Measurements from ENCODE around the gene FEM1A. TPM values are rescaled to one million over a fixed set of nuclear protein-coding genes. Genes with fewer than 3 reads are reported as not detected.

Gene FEM1A
- total and polyA plus RNA-seq, 10 of the 15 experiments (the other 5 are each of a cell fraction or from before 2014, with no cell fraction given): 0.27 to 17.4 (median 3.8) TPM

- SMC1A ChIA-PET (ENCODE audit: uncharacterized antibody, unreplicated experiment): no interaction called here
- H3K9ac ChIP-seq (ENCODE audit: control insufficient read depth, insufficient read depth, low read length): no peak overlapping the region
Observed at GRCh38 chr19:4794971-4795370, 3.4 kb downstream of the FEM1A start.

More at GRCh38 chr19:4794971-4795370, 3.4 kb downstream of the FEM1A start:
- Histone ChIP-seq H3K4me3 (no peak overlapping the region), H3K36me3 (ENCODE audit: control insufficient read depth in 2 of 2, insufficient read depth in 2 of 2, low read length in 1 of 2) (peaks cover 0 to 12% of the 10 kb centered on the region in 2 experiments; a peak in 3 of 4 replicates), H2AFZ (ENCODE audit: control insufficient read depth, low read depth, low read length) (no peak overlapping the region), H3K27me3 (replicated peaks in 1 of 2; ENCODE audit: control insufficient read depth in 2 of 2, insufficient read depth in 2 of 2, low read length in 1 of 2) (no peaks in the 10 kb centered on the region), H3K4me1 (ENCODE audit: control insufficient read depth, insufficient read depth, low read length) (peaks cover 22% of the 10 kb centered on the region), H4K20me1 (ENCODE audit: control insufficient read depth, insufficient read depth) (no peaks in the 10 kb centered on the region), H3K27ac (ENCODE audit: control insufficient read depth, insufficient read depth) (no peak overlapping the region), H3K79me2 (ENCODE audit: control insufficient read depth, insufficient read depth, low read length) (peaks cover 38% of the 10 kb centered on the region), H3K9me3 (replicated peaks; ENCODE audit: control insufficient read depth, insufficient read depth, low read length) (no peaks in the 10 kb centered on the region), H3K4me2 (ENCODE audit: control insufficient read depth, insufficient read depth) (peak overlapping the region; percentile 60; the same call in 1 of the 2 replicates)
- TF ChIP-seq, protein P1, sequence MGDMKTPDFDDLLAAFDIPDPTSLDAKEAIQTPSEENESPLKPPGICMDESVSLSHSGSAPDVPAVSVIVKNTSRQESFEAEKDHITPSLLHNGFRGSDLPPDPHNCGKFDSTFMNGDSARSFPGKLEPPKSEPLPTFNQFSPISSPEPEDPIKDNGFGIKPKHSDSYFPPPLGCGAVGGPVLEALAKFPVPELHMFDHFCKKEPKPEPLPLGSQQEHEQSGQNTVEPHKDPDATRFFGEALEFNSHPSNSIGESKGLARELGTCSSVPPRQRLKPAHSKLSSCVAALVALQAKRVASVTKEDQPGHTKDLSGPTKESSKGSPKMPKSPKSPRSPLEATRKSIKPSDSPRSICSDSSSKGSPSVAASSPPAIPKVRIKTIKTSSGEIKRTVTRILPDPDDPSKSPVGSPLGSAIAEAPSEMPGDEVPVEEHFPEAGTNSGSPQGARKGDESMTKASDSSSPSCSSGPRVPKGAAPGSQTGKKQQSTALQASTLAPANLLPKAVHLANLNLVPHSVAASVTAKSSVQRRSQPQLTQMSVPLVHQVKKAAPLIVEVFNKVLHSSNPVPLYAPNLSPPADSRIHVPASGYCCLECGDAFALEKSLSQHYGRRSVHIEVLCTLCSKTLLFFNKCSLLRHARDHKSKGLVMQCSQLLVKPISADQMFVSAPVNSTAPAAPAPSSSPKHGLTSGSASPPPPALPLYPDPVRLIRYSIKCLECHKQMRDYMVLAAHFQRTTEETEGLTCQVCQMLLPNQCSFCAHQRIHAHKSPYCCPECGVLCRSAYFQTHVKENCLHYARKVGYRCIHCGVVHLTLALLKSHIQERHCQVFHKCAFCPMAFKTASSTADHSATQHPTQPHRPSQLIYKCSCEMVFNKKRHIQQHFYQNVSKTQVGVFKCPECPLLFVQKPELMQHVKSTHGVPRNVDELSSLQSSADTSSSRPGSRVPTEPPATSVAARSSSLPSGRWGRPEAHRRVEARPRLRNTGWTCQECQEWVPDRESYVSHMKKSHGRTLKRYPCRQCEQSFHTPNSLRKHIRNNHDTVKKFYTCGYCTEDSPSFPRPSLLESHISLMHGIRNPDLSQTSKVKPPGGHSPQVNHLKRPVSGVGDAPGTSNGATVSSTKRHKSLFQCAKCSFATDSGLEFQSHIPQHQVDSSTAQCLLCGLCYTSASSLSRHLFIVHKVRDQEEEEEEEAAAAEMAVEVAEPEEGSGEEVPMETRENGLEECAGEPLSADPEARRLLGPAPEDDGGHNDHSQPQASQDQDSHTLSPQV (IDR thresholded peaks at IDR 0.05): no peak
- no peak for TF ChIP-seq YY1 (IDR thresholded peaks at IDR 0.05; ENCODE audit: low read depth, low read length)
- no peak for TF ChIP-seq SIN3A (IDR thresholded peaks at IDR 0.05; ENCODE audit: low read depth, low read length)
- TF ChIP-seq STAT3 (IDR thresholded peaks at IDR 0.05; ENCODE audit: low read depth, low read length): no peak
- CTCF ChIA-PET: interaction anchor here (1.3 kb wide), 1 partner anchor 15 kb away, joined by 3 read pairs; no protein-coding TSS in a partner anchor
- WGBS (ENCODE audit: insufficient coverage, insufficient replicate concordance, low lambda C conversion rate, missing lambda C conversion rate): 94% methylated on average over 11 of the region's 11 CpGs
- FAIRE-seq (no peak), ATAC-seq (no peak), DNase-seq (ENCODE audit: low read depth, low spot score) (no peak)
- RAD21 ChIA-PET (ENCODE audit: unreplicated experiment): no interaction called here
- POLR2A ChIA-PET: interaction anchor here (0.5 to 0.7 kb wide), 2 partner anchors 61 to 214 kb away, joined by 3 to 9 read pairs; no protein-coding TSS in a partner anchor
- no TSS peak for BruUV-seq (replicated peaks)
- intact Hi-C loops (cut with micrococcal nuclease; ENCODE audit: unreplicated experiment): no loop called here
- in situ Hi-C loops (cut with MboI): loop anchor here (5.0 kb wide), 1 partner anchor 63 kb away; no protein-coding TSS in a partner anchor

All from GM12878 (cell line).